ENCODE measurements around the gene EDA.

The EDA gene

GRCh38 chrX:70026851-70027200, 410.9 kb downstream of the EDA start:
- DNase-seq (ENCODE audit: low spot score) = no peak

DNA sequence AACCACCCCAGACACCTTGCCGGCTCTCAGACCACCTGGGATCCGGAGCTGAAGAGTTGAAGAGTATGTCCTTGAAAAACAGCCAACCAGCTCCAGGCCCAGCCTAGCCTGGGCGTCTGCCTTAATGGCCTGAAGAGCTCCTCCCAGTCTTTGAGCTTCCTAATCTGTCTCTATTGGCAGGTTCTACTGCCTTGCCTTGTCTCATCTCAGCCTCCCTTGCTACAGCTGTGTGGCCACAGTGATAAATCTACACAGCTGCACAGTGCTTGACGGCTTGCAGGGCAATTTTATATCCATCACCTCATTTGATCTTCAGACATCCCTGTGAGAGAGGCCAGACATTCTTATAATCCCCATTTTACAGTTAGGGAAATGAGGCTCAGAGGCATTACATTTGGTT, 413.9 kb downstream of the EDA start:
- no peak for DNase-seq (ENCODE audit: low spot score)

DNA sequence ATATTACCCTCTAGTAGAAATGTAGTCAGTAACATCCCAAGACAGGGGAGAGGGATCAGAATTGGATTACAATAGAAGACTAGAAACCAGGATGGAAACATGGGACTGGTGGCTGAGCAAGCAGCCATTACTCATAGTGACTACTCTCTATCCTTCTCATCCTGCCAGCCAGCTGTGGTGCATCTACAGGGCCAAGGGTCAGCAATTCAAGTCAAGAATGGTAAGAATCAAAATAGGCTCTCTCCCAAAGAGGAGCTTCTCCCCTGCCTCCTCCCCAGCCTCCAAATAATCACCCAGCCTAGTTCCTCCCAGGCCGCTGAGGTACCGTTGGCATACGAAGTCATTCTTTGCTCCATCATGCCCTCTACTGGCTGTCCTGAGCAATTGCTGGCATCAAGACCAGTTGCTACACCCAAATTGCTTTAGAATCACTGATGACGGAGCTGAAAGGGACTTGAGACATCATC, 414.4 kb downstream of the EDA start:
- DNase-seq (ENCODE audit: low spot score) = peak; percentile 51

DNA sequence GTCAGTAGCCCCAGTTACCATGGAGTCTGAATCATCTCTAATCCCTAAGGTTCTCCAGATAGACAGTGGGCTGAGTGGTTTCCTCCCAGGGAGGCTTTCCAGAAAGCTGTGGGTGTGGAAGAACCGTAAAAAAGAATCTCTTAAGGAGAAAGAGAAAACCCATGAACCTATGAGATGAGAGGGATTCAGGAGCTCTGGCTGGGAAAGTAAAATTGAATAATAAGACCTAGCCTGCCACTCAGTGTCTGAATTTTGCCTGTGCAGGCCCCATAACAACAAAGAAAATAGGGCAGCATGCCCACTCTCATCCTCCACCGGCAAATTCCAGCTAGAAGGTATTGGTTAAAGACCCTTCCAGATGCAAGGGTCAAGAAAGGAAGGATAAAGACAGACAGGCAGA, 416.9 kb downstream of the EDA start:
- no peak for DNase-seq (ENCODE audit: low spot score)

DNA sequence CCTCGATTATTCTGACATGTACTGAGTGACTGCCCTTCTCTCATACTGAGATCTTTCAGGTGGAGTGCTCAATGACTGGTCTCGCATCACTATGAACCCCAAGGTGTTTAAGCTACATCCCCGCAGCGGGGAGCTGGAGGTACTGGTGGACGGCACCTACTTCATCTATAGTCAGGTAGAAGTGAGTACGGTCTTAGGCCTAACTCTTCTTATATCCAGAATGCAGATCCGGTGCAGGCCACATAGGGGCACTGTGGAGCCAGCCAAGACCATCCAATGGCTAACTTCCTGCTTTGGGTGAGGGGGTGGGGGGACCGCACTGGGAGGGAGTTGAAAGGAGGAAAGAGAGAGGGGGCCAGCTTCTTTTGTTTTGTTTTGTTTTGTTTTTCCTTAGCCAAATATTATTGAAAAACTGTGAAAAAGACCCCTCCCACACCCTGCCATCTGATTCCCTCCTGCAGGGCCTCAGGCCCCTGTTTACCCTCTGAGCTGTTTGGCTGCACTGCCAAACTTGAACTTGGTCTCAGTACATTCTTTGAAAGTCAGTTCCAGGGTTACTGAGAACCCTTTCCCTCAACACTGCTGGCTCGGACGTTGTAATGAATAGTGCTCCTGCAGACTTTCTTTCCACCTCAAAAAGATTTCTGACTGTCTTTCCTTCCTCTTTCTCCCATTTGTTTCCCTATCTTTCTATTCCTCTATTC, 417.6 kb downstream of the EDA start:
- no peak for DNase-seq (ENCODE audit: low spot score)

GRCh38 chrX:70034646-70035045, 418.7 kb downstream of the EDA start:
- no peak for DNase-seq (ENCODE audit: low spot score)

- no peak for DNase-seq (ENCODE audit: low spot score)
Observed at GRCh38 chrX:70038515-70038914, 422.6 kb downstream of the EDA start.

DNA sequence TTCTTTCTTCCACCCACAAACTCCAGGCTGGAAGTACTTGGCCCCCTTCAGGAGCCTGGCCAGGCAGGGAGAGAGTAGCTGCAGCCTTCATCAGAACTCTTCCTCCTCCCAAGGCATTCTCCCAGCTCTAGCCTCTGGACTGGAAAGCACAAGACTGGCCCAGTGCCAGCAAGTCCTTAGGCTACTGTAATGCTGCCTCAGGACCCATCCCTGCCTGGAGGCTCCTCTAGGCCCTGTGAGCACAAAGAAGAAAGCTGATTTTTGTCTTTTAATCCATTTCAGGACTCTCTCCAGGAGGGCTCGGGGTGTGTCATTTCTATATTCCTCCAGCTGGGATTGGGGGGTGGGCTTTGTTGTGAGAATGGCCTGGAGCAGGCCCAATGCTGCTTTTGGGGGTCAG, 423.0 kb downstream of the EDA start:
- DNase-seq (ENCODE audit: low spot score) = no peak

- no peak for DNase-seq (ENCODE audit: low spot score)
Observed at GRCh38 chrX:70039758-70040157, 423.8 kb downstream of the EDA start.

DNA sequence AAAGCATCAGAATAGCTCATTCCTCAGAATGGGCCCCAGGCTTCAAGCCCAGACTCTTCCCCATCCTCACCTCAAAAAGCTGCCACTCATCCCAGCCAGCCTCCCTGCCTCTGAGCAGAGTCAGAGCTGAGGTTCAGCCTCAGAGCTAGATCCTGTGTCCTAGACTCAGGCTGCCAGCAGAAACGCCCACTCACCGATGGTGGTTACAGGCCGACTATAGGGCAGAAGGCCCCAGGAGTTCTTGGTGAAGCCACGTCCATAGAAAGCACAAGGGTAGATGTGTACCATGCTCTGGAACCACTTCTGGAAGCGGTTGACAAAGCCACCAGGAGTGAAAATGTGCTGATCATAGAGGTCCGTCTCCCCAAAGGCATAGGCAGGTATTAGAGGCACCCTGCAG, 426.1 kb downstream of the EDA start:
- DNase-seq (ENCODE audit: low spot score) = no peak

DNA sequence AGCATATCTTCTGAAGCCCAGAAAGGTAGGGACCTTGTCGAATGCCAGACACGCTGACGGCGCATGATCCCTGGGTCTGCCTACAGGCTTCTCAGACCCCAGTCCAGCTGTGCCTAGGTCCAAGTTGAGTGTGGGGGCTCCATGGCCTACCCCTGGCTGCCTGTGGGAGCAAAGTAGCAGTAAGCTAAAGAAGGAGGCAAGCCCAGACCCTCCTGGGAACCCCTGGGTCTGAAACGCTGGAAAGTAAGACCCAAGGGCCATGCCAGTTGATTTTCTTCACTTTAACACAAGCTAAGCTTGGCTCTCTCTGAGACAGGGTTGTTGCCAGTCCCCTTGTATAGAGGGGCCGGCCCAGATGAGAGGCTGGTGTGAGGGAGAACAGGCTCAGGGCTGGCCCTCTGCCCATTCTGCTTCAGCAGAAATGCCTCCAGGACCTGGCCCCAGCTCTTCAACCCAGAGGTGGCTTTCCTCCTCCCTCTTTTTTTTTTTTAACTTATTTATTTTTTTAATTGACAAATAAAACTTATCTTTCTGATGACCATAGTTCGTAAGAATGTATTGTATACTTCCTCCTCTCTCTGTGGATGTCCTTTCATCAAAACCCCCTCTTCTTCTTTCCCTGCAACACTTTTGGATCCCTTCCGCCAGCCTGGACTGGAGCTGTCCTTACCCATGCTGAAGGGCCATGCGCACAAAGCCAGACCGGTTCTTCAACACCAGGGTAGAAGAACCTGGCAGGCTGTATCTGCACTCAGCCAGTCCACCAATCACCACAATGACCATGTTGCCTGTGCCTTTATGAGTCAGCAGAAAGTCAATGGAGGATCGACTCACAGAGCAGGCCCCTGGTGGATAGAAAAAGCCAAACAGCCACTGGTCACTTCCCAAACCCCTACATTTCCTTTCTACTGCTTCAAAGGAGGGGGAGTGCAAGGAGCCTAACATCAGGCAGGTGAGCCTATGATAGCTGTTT, 426.8 kb downstream of the EDA start:
- no peak for DNase-seq (ENCODE audit: low spot score)

- no peak for DNase-seq (ENCODE audit: low spot score)
Observed at GRCh38 chrX:70043685-70044084, 427.8 kb downstream of the EDA start.

GRCh38 chrX:70044541-70045245, 428.8 kb downstream of the EDA start:
- no peak for DNase-seq (ENCODE audit: low spot score)

DNA sequence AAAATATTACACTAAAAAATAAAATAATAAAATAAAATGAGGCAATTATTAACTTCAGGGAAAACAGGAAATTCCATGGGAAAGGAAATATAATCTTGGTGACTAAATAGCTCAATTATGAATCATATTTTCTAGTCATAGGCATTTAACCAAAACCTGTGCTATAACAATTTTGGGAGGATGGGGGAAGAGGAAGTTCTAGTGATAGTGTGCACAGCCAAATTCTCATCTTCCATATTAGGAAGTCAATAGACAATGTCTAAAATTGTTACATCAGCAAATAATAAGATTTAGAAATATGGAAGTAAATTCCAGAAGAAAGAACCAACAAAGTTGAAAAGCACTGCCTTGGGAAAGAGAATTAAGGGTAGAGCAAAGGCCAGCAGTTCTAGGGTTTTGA, 431.1 kb downstream of the EDA start:
- no peak for DNase-seq (ENCODE audit: low spot score)

GRCh38 chrX:70049406-70049805, 433.5 kb downstream of the EDA start:
- DNase-seq (ENCODE audit: low spot score) = no peak

DNA sequence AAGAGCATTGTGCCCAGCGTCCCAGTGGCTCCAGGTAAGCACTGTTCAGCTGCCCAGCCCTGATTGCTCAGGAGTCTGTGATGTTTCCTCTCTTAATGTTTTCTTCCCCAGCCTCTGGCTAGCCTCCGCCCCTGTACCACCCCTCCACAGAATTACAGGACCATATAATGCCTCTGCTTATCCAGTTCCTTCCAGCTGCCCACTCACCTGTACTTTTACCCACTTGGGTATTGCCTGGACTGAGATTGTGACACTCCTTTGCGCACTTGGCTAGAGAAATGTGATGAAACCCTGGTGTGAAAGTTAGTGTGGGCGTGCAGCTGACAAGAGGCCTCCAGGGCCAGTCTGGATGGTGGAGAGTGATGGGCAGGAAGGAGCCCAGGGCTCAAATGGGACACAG, 434.0 kb downstream of the EDA start, which contains the start of gene AWAT2:
TSS of gene AWAT2 (minus strand) at position 14 of the 400 bp plus-strand sequence. CDS start at position 8, 6 bp downstream.
- no peak for DNase-seq (ENCODE audit: low spot score)

- no peak for DNase-seq (ENCODE audit: low spot score)
Observed at GRCh38 chrX:70052895-70053615, 437.1 kb downstream of the EDA start.

GRCh38 chrX:70054391-70054790, 438.5 kb downstream of the EDA start:
- no peak for DNase-seq (ENCODE audit: low spot score)

DNA sequence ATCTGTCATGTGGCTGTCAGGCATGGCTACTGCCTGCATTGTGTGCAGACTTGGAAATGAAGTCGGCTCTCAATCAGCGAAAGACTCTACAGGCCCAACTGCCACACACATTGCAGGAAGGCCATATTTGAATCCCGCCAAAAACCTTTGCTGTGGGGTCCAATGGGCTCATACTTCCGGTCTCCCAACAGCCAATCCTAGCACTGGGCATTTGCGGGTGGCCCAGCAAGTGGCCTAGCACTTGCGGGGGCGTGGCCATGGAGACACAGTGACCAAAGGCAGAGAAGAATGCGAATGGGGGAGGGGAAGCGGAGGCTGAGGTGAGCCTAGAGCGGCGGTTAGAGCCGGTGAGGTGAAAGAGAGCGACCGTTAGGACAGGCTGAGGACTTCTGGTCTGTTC, 446.2 kb downstream of the EDA start, which contains the start of gene OTUD6A:
TSS of gene OTUD6A (plus strand) at position 382 of the 400 bp plus-strand sequence. CDS start 68 bp downstream, outside the sequence.
- no peak for DNase-seq (ENCODE audit: low spot score)

- DNase-seq (ENCODE audit: low spot score) = no peak
Observed at GRCh38 chrX:70062961-70063550, 447.1 kb downstream of the EDA start.

DNA sequence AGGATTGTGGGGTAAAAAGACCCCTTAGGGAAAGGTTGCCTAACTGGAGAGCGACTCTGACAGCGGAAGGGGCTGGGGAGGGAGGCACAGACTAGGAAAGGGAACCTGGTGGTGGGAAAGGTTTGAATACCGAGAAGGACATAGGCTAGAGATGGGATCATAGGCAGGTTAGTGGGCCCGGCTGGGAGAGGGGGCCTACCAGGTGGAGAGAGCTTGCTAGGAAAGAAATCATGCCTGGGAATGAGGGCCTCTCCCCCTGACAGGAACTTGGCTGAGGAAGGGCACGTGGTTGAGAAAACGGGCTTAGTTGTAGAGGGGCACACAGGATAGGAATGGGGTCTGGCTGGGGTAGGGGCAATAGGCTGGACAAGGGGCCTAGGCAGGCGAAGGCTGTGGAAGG, 450.7 kb downstream of the EDA start:
- no peak for DNase-seq (ENCODE audit: low spot score)

Data from CD4-positive, alpha-beta T cell treated with Interleukin-15 for 4 hours (primary cell).